Kidney capillary endothelial cell (primary cell): ENCODE measurements around the gene TXNRD3.
"Not testable (repeated sequence)": the region's sequence is repeated elsewhere in the genome, so short reads cannot be mapped to it uniquely, and the experiment has no call there.

ENCODE experiments used
- DNase-seq: peaks from one replicate; pipeline ENCODE4 v3.0.0-alpha.2; 2018; ENCODE audit warnings: low spot score

TXNRD3 gene

DNA sequence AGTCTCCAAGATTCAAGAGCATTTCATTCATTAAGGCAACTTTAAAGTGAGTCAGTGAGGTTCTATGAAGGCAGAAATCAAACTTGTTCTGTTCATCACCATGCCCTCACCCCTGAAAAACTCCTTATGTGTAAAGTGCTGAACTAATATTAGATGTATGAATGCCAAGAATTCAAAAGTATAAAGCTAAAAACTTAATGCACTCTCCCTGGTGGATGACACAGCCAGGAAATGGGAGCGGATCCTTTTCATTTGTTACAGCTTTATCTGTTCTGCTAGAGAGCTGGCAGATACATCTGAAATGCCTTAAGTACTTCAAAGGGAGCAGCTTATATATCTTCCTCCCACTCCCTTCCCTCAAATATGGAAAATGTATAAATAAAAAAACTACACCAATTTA lies 8.2 kb downstream of the TXNRD3 start:
- no peak for DNase-seq

DNA sequence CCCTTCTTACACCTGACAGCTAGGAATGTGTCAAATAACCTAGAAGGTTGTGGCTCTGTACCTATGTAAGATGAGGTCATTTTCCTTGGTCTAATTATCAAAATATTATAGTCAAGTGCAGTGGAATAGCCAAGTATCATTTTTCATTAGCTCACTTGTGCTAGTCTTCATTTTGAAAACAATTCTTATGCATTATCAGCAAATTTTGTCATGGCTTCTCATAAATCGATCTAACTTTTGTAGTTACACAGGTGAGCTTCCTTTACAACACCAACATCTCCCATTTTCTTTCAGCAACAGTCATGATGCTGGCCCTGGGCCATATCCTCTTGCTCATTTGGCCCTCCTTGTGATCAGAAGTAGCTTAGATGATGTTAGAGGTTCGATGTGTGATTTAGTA lies 10.3 kb downstream of the TXNRD3 start:
- no peak for DNase-seq

DNA sequence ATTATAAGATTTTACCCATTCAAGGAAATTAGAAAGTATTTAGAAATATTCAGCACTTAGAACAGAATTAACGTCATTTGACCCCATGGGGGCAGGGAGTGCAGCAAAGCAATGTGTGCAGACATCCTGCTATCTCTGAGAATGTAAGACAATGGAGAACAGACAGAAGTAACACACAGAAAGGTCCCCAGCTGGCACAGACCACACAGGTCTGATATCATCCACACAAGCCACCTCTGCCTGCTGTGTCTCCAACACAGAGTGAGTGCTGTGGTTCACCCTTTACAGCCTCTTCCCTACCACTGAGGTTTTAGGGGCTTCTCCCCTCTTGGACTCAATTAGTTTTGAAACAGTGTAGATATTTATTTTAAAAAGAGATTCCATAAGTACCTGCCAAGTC lies 16.1 kb downstream of the TXNRD3 start:
- DNase-seq = no peak

DNA sequence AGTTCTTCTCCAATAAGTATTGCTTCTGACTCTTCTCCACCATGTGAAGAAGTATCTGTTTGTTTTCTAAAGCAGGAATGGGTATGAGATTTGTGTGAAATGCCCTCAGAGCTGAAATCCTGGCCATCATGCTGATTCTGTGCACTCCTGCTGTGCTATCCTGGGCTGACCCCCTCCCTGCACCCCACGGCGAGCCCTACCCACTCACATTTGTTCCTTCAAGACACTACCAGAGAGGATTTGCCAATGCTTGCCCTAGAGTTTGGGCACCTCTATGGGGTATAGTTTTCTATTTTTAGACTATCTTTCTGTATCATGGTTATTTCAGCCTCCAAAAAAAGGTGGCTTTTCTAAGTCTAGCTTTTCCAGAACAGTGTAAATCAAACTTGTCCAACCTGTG lies 18.5 kb downstream of the TXNRD3 start:
- no peak for DNase-seq

DNA sequence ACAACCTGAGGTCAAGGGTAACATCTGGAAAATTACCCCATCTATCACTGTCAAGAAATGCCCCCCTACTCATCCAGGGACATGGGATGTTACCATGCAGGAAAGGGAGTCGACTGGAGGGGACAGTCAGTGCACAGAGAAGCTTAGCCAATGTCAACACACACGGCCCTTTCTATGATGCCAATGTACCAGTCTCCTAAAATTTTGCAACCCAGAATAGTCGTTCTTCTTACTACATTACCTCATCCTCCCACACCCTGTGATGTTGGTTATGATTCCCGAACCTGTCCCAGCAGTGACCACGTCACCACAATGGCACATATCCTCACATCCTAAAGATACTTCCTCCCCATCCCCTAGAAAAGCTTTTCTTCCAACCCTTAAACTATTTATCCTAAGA lies 20.1 kb downstream of the TXNRD3 start:
- no peak for DNase-seq

DNA sequence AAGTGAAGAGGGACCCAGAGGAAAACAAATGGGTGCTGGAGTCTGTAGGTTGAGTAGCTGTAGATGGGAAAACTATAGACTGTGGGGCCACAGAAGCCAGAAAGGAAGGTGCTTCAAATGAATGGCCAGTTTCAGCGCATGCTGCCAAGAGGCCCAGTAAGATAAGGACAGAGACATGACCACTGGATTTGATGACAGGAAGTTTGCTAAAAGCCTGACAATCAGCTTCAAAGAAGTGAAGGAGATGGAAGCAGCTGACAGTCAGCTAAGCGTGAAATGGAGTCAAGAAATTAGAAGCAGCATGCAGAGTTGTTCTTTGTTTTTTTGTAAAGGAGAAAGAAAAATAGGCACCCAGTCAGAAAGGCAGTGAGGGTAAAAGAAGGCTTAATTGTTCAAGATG lies 24.9 kb downstream of the TXNRD3 start:
- no peak for DNase-seq

DNA sequence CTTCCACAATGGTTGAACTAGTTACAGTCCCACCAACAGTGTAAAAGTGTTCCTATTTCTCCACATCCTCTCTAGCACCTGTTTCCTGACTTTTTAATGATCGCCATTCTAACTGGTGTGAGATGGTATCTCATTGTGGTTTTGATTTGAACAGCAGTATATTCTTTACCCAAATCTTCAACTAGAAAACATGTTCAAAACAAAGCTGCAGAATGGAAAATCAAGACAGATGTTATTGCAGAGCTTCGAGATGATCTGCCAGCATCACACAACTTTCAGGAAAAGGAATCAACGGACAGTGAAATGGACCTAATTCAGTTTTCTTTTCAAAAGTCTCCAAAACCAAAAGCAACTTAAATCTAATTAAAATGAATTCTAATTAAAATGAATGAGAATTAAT lies 29.2 kb downstream of the TXNRD3 start:
- not testable (repeated sequence) for DNase-seq

DNA sequence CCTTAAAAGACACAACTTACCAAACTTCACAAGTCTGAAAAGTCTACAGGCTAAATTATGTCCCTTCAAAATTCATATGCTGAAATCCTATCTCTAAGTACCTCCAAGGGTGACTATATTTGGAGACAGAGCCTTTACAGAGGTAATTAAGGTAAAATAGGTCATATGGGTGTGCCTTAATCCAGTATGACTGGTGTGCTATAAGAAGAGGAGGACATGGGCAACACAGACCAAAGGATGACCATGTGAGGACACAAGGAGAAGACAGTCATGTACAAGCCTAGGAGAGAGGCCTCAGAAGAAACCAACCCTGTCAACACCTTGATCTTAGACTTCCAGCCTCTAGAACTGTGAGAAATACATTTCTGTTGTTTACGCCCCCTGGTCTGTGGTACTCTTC lies 32.2 kb downstream of the TXNRD3 start:
- DNase-seq = no peak

DNA sequence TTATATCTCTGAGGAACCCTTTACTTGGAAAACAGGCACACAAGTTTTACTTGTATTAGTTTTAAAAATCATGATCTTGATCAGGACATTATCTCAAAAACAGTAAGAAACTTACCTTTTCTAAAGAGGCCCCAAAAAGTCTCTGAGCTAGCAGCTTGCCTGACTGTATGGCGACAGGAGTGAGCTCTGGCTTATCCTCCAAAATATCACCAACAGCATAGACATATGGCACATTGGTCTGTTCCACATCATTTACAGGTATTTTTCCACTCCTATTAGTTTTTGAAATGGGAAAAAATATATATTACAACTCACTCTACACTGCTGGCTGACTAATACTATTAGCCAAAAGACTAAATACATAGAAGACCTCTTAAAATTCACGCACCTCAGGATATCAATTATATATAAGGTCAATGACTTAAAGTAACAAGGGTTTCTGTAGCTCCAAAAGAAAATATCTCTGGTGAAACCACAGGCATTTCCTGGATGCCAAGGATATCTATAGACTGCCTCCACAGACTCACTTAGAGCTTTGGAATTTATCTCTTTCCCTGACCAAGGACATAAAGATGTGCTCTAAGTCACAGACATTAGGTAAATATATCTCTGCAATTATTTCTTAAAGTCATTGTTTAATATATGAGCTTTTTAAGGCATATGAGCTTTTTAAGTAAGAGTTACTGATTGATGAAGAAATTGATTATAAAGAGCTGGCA lies 33.1 kb downstream of the TXNRD3 start:
- DNase-seq = no peak

DNA sequence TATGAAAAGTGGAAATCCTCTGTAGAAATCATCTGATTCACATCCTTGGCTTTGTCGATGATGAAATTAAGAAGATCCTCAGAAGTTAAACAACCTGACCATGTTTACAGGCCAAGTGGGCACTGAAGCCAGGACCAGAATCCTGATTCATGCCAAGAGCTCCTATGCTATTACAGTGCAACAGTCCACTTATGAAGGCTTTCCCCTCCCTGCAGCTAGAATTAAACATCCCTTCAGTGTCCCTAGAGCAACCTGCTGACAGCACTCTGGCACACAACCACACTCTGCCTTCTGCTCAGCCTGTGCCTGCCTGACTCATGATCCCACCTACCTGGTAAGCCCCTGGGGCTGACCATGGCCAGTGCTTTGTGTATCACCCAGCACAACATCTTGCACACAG lies 33.8 kb downstream of the TXNRD3 start:
- no peak for DNase-seq

DNA sequence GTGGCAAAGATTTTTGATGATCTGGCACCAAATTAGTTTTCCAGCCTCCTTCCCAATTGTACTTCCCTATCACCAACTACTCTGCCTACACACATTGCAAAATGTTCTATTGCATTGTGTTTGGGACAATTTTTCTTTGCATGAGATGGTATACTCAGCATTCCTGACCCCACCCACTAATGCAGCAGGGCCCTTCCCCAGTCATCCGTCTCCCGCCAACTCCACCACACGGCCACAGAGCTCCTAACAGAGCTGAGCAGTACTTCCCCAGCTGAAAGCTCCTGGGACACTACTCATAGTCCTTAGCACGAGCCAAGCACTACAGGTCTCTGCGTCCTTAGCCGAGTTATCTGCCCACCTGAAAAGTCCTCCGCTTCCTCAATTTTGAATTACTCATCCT lies 34.2 kb downstream of the TXNRD3 start:
- DNase-seq = no peak

DNA sequence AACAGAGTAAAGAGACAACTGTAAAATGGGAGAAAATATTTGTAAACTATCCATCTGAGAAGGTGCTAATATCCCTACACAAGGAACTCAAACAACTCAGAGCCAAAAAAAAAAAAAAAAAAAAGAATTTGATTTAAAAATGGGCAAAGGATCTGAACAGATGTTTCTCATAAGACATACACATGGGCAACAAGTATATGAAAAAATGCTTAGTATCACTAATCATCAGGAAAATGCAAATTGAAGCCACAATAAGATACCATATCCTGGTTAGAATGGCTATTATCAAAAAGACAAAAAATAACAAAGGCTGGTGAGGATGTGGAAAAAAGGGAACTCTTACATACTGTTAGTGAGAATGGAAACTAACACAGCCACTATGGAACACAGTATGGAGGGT lies 36.2 kb downstream of the TXNRD3 start:
- no peak for DNase-seq

DNA sequence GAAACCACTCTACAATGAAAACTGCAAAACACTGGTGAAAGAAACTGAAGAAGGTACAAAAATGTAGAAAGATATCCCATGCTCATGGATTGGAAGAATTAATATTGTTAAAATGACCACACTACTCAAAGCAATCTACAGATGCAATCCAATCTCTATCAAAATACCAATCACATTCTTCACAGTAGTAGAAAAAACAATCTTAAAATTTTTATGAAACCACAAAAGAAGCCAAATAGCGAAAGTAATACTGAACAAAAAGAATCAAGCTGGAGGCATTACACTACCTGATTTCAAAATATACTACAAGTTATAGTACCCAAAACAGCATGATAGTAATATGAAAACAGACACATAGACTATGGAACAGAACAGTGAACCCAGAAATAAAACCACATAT lies 36.9 kb downstream of the TXNRD3 start:
- no peak for DNase-seq

DNA sequence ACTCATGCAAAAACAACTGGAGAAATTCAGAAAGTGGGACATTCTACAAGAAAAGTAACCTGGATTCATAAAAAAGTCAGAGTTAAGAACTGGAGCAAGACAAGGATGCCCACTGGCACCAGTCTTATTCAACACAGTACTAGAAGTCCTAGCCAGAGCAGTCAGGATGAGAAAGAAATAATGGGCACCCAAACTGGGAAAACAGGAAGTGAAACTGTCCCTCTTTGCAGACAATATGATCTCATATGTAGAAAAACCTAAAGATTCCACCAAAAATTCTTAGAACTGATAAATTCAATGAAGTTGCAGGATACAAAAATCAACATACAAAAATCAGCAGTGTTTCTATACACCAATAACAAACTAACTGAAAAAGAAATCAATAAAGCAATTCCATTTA lies 37.4 kb downstream of the TXNRD3 start:
- DNase-seq = no peak

DNA sequence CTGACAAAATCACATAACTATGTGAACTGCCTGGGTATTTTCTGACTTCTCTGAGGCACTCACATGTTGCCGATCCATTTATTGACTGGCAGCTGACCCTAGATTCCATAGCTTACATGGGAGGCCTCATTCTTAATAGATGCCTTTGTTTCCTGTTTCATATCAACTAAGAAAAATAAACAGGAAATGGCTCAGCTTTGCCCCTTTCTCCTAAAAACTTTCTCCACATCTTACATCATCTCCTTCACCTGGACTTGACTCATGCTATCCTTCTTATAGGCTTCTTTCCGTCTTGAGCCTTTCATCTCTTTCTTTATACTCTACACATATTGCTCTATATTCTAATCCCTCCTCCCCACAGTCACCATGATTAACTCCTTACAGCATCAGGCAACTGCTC lies 38.0 kb downstream of the TXNRD3 start:
- DNase-seq = peak; percentile 9

DNA sequence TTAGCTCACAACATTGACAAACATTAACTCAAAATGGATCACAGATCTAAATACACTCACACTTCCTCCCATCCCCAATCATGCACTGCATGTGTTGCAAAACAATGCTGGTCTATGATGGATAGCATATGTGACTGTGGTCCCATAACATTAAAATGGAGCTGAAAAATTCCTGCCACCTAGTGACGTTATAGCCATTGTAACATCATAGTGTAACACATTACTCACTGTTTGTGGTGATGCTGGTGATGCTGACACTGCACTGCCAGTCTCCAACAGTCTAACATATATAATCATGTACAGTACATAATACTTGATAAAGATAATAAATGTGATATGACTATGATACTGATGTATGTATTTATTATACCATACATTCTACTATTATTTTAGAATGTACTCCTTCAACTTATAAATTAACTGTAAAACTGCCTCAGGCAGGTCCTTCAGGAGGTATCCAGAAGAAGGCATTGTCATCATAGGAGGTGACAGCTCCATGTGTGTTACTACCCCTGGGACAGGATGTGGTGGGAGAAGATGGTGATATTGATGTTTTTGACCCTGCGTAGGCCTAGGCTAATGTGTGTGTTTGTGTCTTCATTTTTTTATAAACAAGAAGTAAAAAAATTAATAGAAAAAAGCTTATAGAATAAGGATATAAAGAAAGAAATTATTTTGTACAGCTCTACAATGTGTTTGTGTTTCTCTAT lies 41.3 kb downstream of the TXNRD3 start:
- DNase-seq = no peak

DNA sequence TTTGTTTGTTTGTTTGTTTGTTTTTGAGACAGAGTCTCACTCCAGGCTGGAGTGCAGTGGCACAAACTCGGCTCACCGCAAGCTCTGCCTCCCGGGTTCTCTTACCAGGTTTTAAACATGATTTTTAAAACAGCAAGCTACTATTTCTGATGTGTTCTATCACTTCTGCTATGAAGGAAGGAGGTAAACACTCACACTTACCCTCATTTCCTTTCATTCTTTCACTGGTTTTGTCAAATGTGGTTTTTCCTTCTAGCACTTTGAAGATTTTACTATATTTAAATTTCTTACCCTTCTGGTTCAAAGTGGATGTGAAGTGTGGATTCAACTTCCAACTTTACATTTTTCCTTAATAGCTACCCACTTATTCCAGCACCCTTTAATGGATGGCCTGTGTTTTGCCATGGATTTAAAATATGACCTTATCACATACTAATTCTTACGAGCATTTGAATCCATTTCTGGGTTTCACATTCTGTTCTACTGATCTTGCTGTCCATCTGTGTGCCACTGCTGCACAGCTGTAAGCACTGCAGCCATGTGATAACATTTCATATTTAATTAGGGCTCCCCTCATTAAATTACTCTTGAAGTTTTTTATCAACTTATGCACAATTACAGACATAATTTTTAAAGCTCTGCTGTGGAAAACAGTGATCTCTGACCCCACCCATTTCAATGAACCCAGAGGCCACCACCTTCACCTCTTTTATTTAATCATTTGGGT lies 42.3 kb downstream of the TXNRD3 start:
- DNase-seq = no peak

DNA sequence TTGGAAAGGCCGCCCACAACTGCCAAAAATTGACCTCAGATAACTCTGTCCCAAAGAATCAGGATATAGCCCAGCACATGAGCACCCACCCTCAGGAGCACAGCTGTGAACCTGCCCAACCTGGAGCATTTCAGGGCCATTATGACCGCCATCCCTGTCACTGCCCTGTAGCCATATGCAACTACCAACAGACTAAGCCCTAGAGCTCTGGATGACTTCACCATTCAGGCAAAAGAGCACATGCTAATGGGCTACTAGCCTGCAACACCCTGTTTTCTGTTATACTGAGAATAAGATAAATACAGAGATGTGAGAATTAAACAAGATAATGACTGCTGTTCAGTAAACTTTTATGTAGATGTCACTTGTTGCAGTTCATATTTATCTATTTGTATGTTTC lies 45.0 kb downstream of the TXNRD3 start:
- DNase-seq = no peak

DNA sequence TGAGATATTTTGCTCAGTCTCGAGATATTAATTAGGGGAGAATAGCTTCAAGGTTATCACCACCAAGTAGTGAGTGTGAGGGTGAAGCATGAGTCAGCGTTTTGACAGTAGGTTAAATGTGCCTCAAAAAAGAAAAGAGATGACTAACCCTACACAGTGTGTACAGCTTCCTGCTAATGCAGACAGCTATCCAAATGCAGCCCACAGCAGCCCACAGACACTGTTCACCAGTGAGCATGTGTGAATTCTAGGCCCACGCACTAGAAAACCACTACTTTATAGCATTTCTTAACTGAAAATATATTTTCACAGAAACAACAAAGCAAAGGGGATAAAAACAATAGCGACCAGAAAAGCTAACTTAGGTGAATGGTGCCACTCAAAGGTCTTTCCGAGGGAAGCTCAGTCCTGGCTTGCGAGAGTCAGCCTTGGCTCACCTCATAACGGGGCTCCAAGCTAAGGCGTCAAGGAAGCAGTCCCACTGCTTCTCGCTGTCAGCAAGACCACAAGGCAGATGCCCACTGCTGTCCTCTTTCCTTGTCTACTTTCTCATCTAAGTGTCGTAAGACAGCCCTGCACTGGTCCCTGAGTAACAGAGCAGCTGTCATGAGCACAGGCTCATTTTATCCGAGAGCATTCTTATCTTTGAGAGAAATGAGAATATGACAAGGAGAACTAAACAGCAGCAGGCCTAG lies 47.6 kb downstream of the TXNRD3 start:
- peak; percentile 64 for DNase-seq

DNA sequence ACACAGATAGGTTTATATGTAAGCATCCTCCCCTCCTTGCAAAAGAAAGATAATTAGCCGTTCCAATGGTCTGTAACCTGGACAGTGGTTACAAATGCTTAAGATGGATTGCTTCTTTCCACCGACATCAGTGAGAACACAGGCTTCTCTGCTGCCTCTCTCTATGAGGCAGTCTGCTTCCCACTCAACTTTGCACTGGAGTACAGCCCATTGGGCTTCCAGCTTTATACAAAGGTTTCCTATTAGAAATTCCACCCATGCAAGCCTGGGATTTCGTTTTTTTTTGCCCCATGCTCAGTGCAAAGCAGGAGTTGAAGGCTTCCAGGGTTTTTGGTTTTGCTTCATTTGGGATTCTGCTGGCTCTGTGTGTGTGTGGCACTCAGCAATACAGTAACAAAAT lies 48.9 kb downstream of the TXNRD3 start:
- DNase-seq = no peak

DNA sequence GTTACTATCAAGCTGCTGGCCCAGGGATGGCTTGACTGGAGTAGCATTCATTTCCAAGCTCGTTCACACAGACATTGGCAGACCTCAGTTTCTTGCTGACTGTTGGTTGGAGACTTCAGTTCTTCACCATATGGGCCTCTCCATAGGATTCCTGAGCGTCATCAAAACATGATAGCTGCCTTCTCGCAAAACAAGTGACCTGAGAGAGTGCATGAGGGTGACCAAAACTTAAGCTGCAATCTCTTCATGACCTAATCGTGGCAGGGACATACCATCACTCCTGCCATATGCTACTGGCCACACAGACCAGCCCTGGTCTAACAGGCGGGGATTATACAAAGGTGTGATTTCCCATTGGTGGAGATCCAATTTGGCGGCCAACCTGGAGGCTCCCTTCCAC lies 50.2 kb downstream of the TXNRD3 start:
- no peak for DNase-seq

DNA sequence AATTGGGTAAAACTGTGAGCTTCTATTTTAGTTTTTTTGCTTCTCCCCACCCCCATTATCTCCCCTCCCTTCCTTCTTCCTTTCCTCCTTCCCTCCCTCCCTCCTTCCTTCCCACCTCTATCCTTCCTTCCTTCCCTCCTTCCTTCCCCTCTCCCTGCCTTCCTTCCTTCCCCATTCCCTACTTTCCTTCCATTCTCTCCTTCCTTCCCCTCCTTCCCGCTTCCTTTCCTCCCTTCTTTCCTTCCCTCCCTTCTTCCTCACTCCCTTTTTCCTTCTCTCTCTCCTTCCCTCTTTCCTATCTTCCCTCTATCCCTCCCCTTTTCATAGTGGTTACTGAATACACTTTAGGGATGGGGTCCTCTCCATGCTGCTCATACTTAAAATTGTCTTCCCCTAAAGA lies 55.8 kb downstream of the TXNRD3 start:
- no peak for DNase-seq

DNA sequence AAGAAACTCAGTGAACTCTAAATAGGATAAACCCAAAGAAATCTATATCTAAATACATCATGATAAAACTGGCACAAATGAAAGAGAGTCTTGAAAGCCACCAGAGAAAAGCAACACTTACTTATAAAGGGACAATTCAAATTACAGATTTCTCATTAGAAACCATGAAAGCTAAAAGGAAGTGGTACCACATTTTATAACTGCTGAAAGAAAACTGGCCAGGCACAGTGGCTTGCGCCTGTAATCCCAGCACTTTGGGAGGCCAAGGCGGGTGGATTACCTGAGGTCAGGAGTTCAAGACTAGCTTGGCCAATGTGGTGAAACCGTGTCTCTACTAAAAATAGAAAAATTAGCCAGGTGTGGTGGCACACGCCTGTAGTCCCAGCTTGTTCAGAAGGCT lies 59.4 kb downstream of the TXNRD3 start:
- not testable (repeated sequence) for DNase-seq
